HFFc6 (cell line): ENCODE measurements around the gene RINL. TPM values are rescaled to one million over a fixed set of nuclear protein-coding genes. Genes with fewer than 3 reads are reported as not detected.

Source experiments
- DNase-seq: peaks from one replicate; pipeline ENCODE4 v3.0.0-alpha.2; 2018
- H3K27ac Mint-ChIP-seq: 2 replicates; pipeline ENCODE4 v1.8.0; 2020; ENCODE audit warnings: mild to moderate bottlenecking, mixed read lengths
- H3K27me3 Mint-ChIP-seq: 2 replicates; pipeline ENCODE4 v1.8.0; 2021; ENCODE audit warnings: mild to moderate bottlenecking, moderate library complexity, mixed read lengths; ENCODE audit not compliant: insufficient read depth
- H3K36me3 Mint-ChIP-seq: 2 replicates; pipeline ENCODE4 v1.8.0; 2021; ENCODE audit warnings: low read depth, mixed read lengths
- H3K4me1 Mint-ChIP-seq: 2 replicates; pipeline ENCODE4 v1.8.0; 2020; ENCODE audit warnings: low read depth, mixed read lengths
- H3K4me3 Mint-ChIP-seq: 2 replicates; pipeline ENCODE4 v1.8.0; 2020; ENCODE audit warnings: mild to moderate bottlenecking, moderate library complexity, mixed read lengths
- H3K9me3 Mint-ChIP-seq: 2 replicates; pipeline ENCODE4 v1.8.0; 2020; ENCODE audit warnings: mild to moderate bottlenecking, mixed read lengths
- CTCF ChIP-seq: fragments of 200-600 bp; sonication (generic); IDR thresholded peaks from 2 replicates; pipeline ENCODE4 v1.5.0; 2021; ENCODE audit warnings: antibody characterized with exemption, mild to moderate bottlenecking
- total RNA-seq, 6 experiments: library from RNA; stranded (reverse); fragmentation: NEBNext Ultra II Directional; extraction: Animal tissue kit (Norgen Biotek cat#: 25700); gene quantifications; 2 replicates in 1 of 6; 3 replicates in 5 of 6; pipeline ENCODE4 v1.2.3, GENCODE V29; 2021

The RINL gene
- total RNA-seq, 6 experiments from 2014 or later, result 0.69 to 3.5 (median 1.7) TPM

- no peak for TF ChIP-seq CTCF
- Mint-ChIP-seq H3K4me3 (no peak overlapping the region), H3K27ac (no peak overlapping the region), H3K27me3 (peaks cover 5% of the 10 kb centered on the region), H3K4me1 (no peaks in the 10 kb centered on the region), H3K9me3 (peaks cover 14% of the 10 kb centered on the region), H3K36me3 (peaks cover 31% of the 10 kb centered on the region)
- no peak for DNase-seq
Observed at GRCh38 chr19:38908911-38909310, 30.8 kb upstream of the RINL start.

GRCh38 chr19:38907670-38908069 lies 29.6 kb upstream of the RINL start:
- H3K4me1 Mint-ChIP-seq, result no peaks in the 10 kb centered on the region
- peaks cover 31% of the 10 kb centered on the region for H3K36me3 Mint-ChIP-seq
- no peak overlapping the region for H3K4me3 Mint-ChIP-seq
- H3K27ac Mint-ChIP-seq, result no peak overlapping the region
- no peak for TF ChIP-seq CTCF
- H3K9me3 Mint-ChIP-seq, result peaks cover 14% of the 10 kb centered on the region
- no peak for DNase-seq
- peaks cover 5% of the 10 kb centered on the region for H3K27me3 Mint-ChIP-seq

- H3K4me3 Mint-ChIP-seq, result no peak overlapping the region
Observed at GRCh38 chr19:38907227-38907626, 29.2 kb upstream of the RINL start.

GRCh38 chr19:38905620-38906019 lies 27.5 kb upstream of the RINL start:
- peaks cover 14% of the 10 kb centered on the region for H3K9me3 Mint-ChIP-seq

More at GRCh38 chr19:38907227-38907626, 29.2 kb upstream of the RINL start:
- DNase-seq, result no peak
- peaks cover 31% of the 10 kb centered on the region for H3K36me3 Mint-ChIP-seq
- H3K9me3 Mint-ChIP-seq, result peaks cover 14% of the 10 kb centered on the region
- H3K27me3 Mint-ChIP-seq, result peaks cover 5% of the 10 kb centered on the region
- no peaks in the 10 kb centered on the region for H3K4me1 Mint-ChIP-seq
- no peak for TF ChIP-seq CTCF
- no peak overlapping the region for H3K27ac Mint-ChIP-seq

GRCh38 chr19:38904581-38905539 lies 26.8 kb upstream of the RINL start:
- Mint-ChIP-seq H3K27ac (no peak overlapping the region), H3K27me3 (peaks cover 2% of the 10 kb centered on the region; the same call in 1 of the 2 replicates), H3K4me1 (peaks cover 11% of the 10 kb centered on the region), H3K36me3 (peaks cover 31% of the 10 kb centered on the region), H3K4me3 (no peak overlapping the region), H3K9me3 (peaks cover 14% of the 10 kb centered on the region)
- DNase-seq, result no peak
- no peak for TF ChIP-seq CTCF

More at GRCh38 chr19:38905620-38906019, 27.5 kb upstream of the RINL start:
- Mint-ChIP-seq H3K4me1 (peaks cover 8% of the 10 kb centered on the region), H3K27ac (no peak overlapping the region), H3K27me3 (peaks cover 2% of the 10 kb centered on the region; the same call in 1 of the 2 replicates), H3K4me3 (no peak overlapping the region), H3K36me3 (peaks cover 31% of the 10 kb centered on the region)
- no peak for DNase-seq
- TF ChIP-seq CTCF, result no peak
